Activated T-cell treated with anti-CD3 and anti-CD28 coated beads, Interleukin-2, amount 50 U/mL, for 72 hours (primary cell): Measurements from ENCODE around the gene HMOX1. TPM values are rescaled to one million over a fixed set of nuclear protein-coding genes. Genes with fewer than 3 reads are reported as not detected.

Experiments used
- ATAC-seq, 2 donors: fragments of 150-1000 bp; cut with Tn5 transposase; replicated peaks in 1 of 2; 2 replicates each; pipeline ENCODE4 v1.10.0; 2021; ENCODE audit warnings: moderate library complexity in 2 of 2, mild to moderate bottlenecking in 1 of 2
- DNase-seq, 2 donors: peaks; one replicate each; pipeline ENCODE4 v3.0.0; 2021 to 2022; ENCODE audit warnings: mixed read lengths in 1 of 2
- H3K27ac Mint-ChIP-seq: one replicate; pipeline ENCODE4 v1.8.0; 2022; ENCODE audit warnings: mild to moderate bottlenecking, moderate library complexity, mixed read lengths
- H3K27me3 Mint-ChIP-seq: one replicate; pipeline ENCODE4 v1.8.0; 2022; ENCODE audit warnings: low read depth, mixed read lengths
- H3K36me3 Mint-ChIP-seq, 2 donors: one replicate each; pipeline ENCODE4 v1.8.0; 2022; ENCODE audit warnings: mixed read lengths in 2 of 2, mild to moderate bottlenecking in 1 of 2; ENCODE audit not compliant: insufficient read depth in 2 of 2
- H3K4me1 Mint-ChIP-seq: one replicate; pipeline ENCODE4 v1.8.0; 2022; ENCODE audit warnings: low read depth, mixed read lengths
- H3K4me3 Mint-ChIP-seq, 2 donors: one replicate each; pipeline ENCODE4 v1.8.0; 2022; ENCODE audit warnings: mild to moderate bottlenecking in 2 of 2, mixed read lengths in 2 of 2, moderate library complexity in 2 of 2
- H3K9me3 Mint-ChIP-seq, 2 donors: one replicate each; pipeline ENCODE4 v1.8.0; 2022; ENCODE audit warnings: mixed read lengths in 2 of 2
- total RNA-seq, 2 donors: library from RNA; stranded (reverse); gene quantifications; one replicate each; pipeline ENCODE4 v1.2.3, GENCODE V29; 2022

Gene HMOX1
- total RNA-seq, 2 donors from 2014 or later, result 0.34 to 0.76 TPM

DNA sequence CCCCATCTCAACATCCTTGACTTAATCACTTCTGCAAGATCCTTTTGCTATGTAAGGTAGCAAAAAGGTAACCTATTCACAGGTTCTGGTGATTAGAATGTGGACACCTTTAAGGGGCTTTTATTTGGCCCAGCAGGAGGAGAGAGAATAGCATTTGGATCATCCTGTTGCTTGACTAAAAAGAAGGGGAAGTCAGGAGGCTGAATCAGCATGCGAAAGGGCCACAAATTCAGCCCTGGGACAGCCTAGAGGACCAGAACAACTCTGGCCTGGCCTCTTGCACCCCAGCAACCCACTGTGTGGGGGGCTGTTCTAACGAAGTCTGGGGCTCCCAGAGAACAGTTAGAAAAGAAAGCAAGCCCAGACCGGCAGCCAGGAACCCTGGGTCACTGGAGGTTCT is 3.2 kb upstream of the HMOX1 start:
- Mint-ChIP-seq H3K4me3 (peak overlapping the region in 1 of 2 donors; percentile 2), H3K27ac (peak overlapping the region; percentile 56), H3K4me1 (peaks cover 17% of the 10 kb centered on the region), H3K36me3 (no peaks in the 10 kb centered on the region), H3K9me3 (no peaks in the 10 kb centered on the region), H3K27me3 (peaks cover 26% of the 10 kb centered on the region)
- no peak for ATAC-seq
- no peak for DNase-seq

GRCh38 chr22:35378621-35379020 is 2.3 kb upstream of the HMOX1 start:
- Mint-ChIP-seq H3K36me3 (no peaks in the 10 kb centered on the region), H3K27ac (no peak overlapping the region), H3K27me3 (peaks cover 33% of the 10 kb centered on the region), H3K9me3 (no peaks in the 10 kb centered on the region), H3K4me3 (no peak overlapping the region), H3K4me1 (peaks cover 17% of the 10 kb centered on the region)
- DNase-seq (no peak), ATAC-seq (no peak)

DNA sequence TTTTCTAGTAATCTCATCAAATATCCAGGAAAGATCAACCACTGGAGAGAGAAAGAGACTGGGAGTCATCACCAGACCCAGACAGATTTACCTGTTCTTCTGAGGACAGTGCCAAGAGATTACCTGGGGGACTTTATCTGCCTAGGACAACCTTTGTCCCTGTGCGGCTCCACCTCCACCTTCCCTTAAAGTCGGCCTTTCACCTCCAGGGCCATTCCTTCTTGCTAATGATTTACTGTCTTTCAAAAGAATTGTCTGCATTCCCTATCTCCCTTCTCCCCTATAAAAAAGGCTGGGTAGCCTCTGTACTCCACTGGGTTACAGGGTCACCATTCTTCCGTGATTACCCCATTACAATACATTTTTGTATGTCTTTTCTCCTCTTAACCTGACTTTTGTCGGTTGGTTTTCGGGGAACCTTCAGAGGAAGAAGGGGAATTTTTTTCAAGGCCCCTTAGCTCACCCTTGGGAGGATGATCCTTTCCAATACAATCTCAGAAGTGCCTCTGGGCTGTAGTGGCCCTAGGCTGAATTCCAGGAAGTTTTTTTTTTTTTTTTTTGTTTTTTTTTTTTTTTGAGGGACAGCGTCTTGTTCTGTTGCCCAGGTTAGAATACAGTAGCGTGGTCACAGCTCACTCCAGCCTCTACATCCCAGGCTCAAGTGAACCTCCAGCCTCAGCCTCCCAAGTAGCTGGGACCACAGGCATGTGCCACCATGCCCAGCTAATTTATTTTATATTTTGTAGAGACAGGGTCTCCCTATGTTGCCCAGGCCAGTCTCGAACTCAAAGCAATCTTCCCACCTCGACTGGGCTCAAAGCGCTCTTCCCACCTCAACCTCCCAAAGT is 1.5 kb upstream of the HMOX1 start:
- no peak overlapping the region for H3K27ac Mint-ChIP-seq
- H3K4me1 Mint-ChIP-seq, result peaks cover 17% of the 10 kb centered on the region
- no peaks in the 10 kb centered on the region for H3K9me3 Mint-ChIP-seq
- H3K27me3 Mint-ChIP-seq, result peaks cover 40% of the 10 kb centered on the region
- no peak for DNase-seq
- H3K36me3 Mint-ChIP-seq, result no peaks in the 10 kb centered on the region
- no peak overlapping the region for H3K4me3 Mint-ChIP-seq
- ATAC-seq, result no peak

- peak overlapping the region; percentile 72 to 75 for H3K4me3 Mint-ChIP-seq
- peaks cover 40% of the 10 kb centered on the region for H3K27me3 Mint-ChIP-seq
- peaks cover 17% of the 10 kb centered on the region for H3K4me1 Mint-ChIP-seq
These were observed 883 bp upstream of the HMOX1 start for GRCh38 chr22:35380013-35380412.

DNA sequence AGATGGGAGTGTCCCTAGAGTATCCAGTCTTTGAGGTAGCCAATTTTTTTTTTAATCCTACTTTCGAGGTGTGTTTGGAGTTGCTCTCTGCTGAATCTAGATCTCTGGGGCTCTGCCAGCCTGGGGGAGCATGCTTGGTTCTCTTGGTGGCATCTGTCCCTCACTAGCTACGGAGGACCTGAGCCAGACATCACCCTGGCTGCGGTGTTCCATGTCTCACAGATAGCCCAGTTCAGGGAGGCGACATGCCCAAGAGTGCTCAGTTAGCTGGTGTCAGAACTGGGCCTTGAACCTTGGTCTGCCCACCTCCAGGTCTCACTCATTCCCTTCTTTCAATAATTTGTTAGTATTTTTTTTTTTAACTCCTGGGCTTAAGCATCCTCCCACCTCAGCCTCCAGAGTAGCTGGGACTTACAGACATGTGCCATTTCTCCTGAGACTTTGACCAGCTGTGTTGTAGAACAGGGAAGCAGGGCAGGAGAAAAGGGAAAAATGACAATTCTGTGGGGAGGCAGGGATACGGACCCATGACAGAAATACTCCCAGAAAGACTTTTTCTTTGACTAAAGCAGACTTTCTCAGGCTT is 621 bp downstream of the HMOX1 start:
- Mint-ChIP-seq H3K9me3 (no peaks in the 10 kb centered on the region), H3K36me3 (no peaks in the 10 kb centered on the region), H3K4me1 (peaks cover 12% of the 10 kb centered on the region), H3K27ac (no peak overlapping the region), H3K27me3 (peaks cover 40% of the 10 kb centered on the region), H3K4me3 (peak overlapping the region; percentile 72 to 75)
- DNase-seq (no peak), ATAC-seq (no peak)

More at GRCh38 chr22:35380013-35380412, 883 bp upstream of the HMOX1 start:
- DNase-seq, result no peak
- no peak for ATAC-seq
- Mint-ChIP-seq H3K9me3 (no peaks in the 10 kb centered on the region), H3K27ac (no peak overlapping the region), H3K36me3 (no peaks in the 10 kb centered on the region)

GRCh38 chr22:35383679-35384071 is 2.8 kb downstream of the HMOX1 start:
- Mint-ChIP-seq H3K4me1 (no peaks in the 10 kb centered on the region), H3K27me3 (peaks cover 36% of the 10 kb centered on the region), H3K27ac (no peak overlapping the region), H3K4me3 (no peak overlapping the region), H3K36me3 (no peaks in the 10 kb centered on the region), H3K9me3 (no peaks in the 10 kb centered on the region)
- DNase-seq (no peak), ATAC-seq (no peak)

- DNase-seq (no peak), ATAC-seq (no peak)
- Mint-ChIP-seq H3K4me3 (no peak overlapping the region), H3K9me3 (no peaks in the 10 kb centered on the region), H3K27ac (no peak overlapping the region), H3K27me3 (peaks cover 37% of the 10 kb centered on the region), H3K4me1 (no peaks in the 10 kb centered on the region), H3K36me3 (no peaks in the 10 kb centered on the region)
These were observed 3.6 kb downstream of the HMOX1 start for GRCh38 chr22:35384527-35384926.

- H3K27me3 Mint-ChIP-seq, result peaks cover 40% of the 10 kb centered on the region
- H3K27ac Mint-ChIP-seq, result no peak overlapping the region
- H3K36me3 Mint-ChIP-seq, result no peaks in the 10 kb centered on the region
- H3K4me3 Mint-ChIP-seq, result no peak overlapping the region
- H3K9me3 Mint-ChIP-seq, result no peaks in the 10 kb centered on the region
- no peaks in the 10 kb centered on the region for H3K4me1 Mint-ChIP-seq
- ATAC-seq, result no peak
- DNase-seq, result no peak
These were observed 4.2 kb downstream of the HMOX1 start for GRCh38 chr22:35384975-35385588.

- H3K27ac Mint-ChIP-seq, result no peak overlapping the region
These were observed 5.9 kb downstream of the HMOX1 start for GRCh38 chr22:35386670-35387288.

GRCh38 chr22:35390933-35391332 is 10.0 kb downstream of the HMOX1 start:
- no peaks in the 10 kb centered on the region for H3K9me3 Mint-ChIP-seq
- no peak overlapping the region for H3K4me3 Mint-ChIP-seq
- DNase-seq, result no peak
- no peaks in the 10 kb centered on the region for H3K36me3 Mint-ChIP-seq
- no peak overlapping the region for H3K27ac Mint-ChIP-seq
- no peak for ATAC-seq
- peaks cover 8% of the 10 kb centered on the region for H3K27me3 Mint-ChIP-seq
- no peaks in the 10 kb centered on the region for H3K4me1 Mint-ChIP-seq

More at GRCh38 chr22:35386670-35387288, 5.9 kb downstream of the HMOX1 start:
- H3K36me3 Mint-ChIP-seq, result no peaks in the 10 kb centered on the region
- DNase-seq (no peak), ATAC-seq (no peak)
- H3K4me3 Mint-ChIP-seq, result no peak overlapping the region
- no peaks in the 10 kb centered on the region for H3K9me3 Mint-ChIP-seq
- H3K27me3 Mint-ChIP-seq, result peaks cover 28% of the 10 kb centered on the region
- H3K4me1 Mint-ChIP-seq, result no peaks in the 10 kb centered on the region

GRCh38 chr22:35392357-35392756 is 11.5 kb downstream of the HMOX1 start:
- Mint-ChIP-seq H3K27ac (no peak overlapping the region), H3K36me3 (no peaks in the 10 kb centered on the region), H3K27me3 (peaks cover 8% of the 10 kb centered on the region), H3K4me1 (no peaks in the 10 kb centered on the region), H3K9me3 (no peaks in the 10 kb centered on the region), H3K4me3 (no peak overlapping the region)
- ATAC-seq, result no peak
- DNase-seq, result no peak

GRCh38 chr22:35393116-35394010 is 12.5 kb downstream of the HMOX1 start:
- Mint-ChIP-seq H3K36me3 (no peaks in the 10 kb centered on the region), H3K27ac (no peak overlapping the region), H3K4me3 (no peak overlapping the region), H3K27me3 (peaks cover 8% of the 10 kb centered on the region), H3K9me3 (no peaks in the 10 kb centered on the region), H3K4me1 (no peaks in the 10 kb centered on the region)
- ATAC-seq (no peak), DNase-seq (no peak)
